ENCODE measurements around the gene TSPAN33. TPM values are rescaled to one million over a fixed set of nuclear protein-coding genes. Genes with fewer than 3 reads are reported as not detected.
"Not testable (repeated sequence)": the region's sequence is repeated elsewhere in the genome, so short reads cannot be mapped to it uniquely, and the experiment has no call there.

Gene TSPAN33
- total RNA-seq, 1 donor from 2014 or later: 6.2 TPM

- H3K9me3 Mint-ChIP-seq: no peaks in the 10 kb centered on the region
- H3K4me3 Mint-ChIP-seq: peak overlapping the region; percentile 77
- H3K36me3 Mint-ChIP-seq (ENCODE audit: low read depth): no peaks in the 10 kb centered on the region
- H3K27me3 Mint-ChIP-seq: peaks cover 23% of the 10 kb centered on the region
- DNase-seq: no peak
- H3K4me1 Mint-ChIP-seq: peaks cover 16% of the 10 kb centered on the region
- intact Hi-C loops (cut with micrococcal nuclease): no loop called here
- no peak overlapping the region for H3K27ac Mint-ChIP-seq
Measured at GRCh38 chr7:129169686-129170440, 25.4 kb downstream of the TSPAN33 start.

GRCh38 chr7:129170441-129171021 is 26.0 kb downstream of the TSPAN33 start:
- Mint-ChIP-seq H3K27ac (no peak overlapping the region), H3K36me3 (ENCODE audit: low read depth) (no peaks in the 10 kb centered on the region), H3K9me3 (no peaks in the 10 kb centered on the region), H3K27me3 (peaks cover 23% of the 10 kb centered on the region), H3K4me1 (peaks cover 16% of the 10 kb centered on the region), H3K4me3 (no peak overlapping the region)
- intact Hi-C loops (cut with micrococcal nuclease): no loop called here
- DNase-seq: no peak

GRCh38 chr7:129173861-129174260 is 29.4 kb downstream of the TSPAN33 start:
- H3K4me3 Mint-ChIP-seq; DNase-seq; H3K9me3 Mint-ChIP-seq; H3K36me3 Mint-ChIP-seq (ENCODE audit: low read depth); intact Hi-C loops (cut with micrococcal nuclease); H3K4me1 Mint-ChIP-seq; H3K27ac Mint-ChIP-seq: not testable (repeated sequence)
- H3K27me3 Mint-ChIP-seq: peaks cover 35% of the 10 kb centered on the region

- Mint-ChIP-seq H3K4me1 (peaks cover 1% of the 10 kb centered on the region), H3K36me3 (ENCODE audit: low read depth) (no peaks in the 10 kb centered on the region), H3K4me3 (no peak overlapping the region), H3K27me3 (peaks cover 33% of the 10 kb centered on the region), H3K9me3 (no peaks in the 10 kb centered on the region), H3K27ac (no peak overlapping the region)
- no peak for DNase-seq
- intact Hi-C loops (cut with micrococcal nuclease): no loop called here
Measured at GRCh38 chr7:129176916-129177710, 32.6 kb downstream of the TSPAN33 start.

- DNase-seq: no peak
- Mint-ChIP-seq H3K4me3 (no peak overlapping the region), H3K36me3 (ENCODE audit: low read depth) (no peaks in the 10 kb centered on the region), H3K4me1 (peaks cover 4% of the 10 kb centered on the region), H3K27me3 (peaks cover 43% of the 10 kb centered on the region), H3K27ac (no peak overlapping the region), H3K9me3 (no peaks in the 10 kb centered on the region)
- intact Hi-C loops (cut with micrococcal nuclease): no loop called here
Measured at GRCh38 chr7:129184981-129185670, 40.6 kb downstream of the TSPAN33 start.

- Mint-ChIP-seq H3K27me3 (peaks cover 52% of the 10 kb centered on the region), H3K4me1 (peaks cover 4% of the 10 kb centered on the region), H3K27ac (no peak overlapping the region), H3K36me3 (ENCODE audit: low read depth) (no peaks in the 10 kb centered on the region), H3K4me3 (no peak overlapping the region), H3K9me3 (no peaks in the 10 kb centered on the region)
- intact Hi-C loops (cut with micrococcal nuclease): no loop called here
- DNase-seq: no peak
Measured at GRCh38 chr7:129186749-129187260, 42.3 kb downstream of the TSPAN33 start.

GRCh38 chr7:129187681-129188371 is 43.3 kb downstream of the TSPAN33 start:
- no peaks in the 10 kb centered on the region for H3K36me3 Mint-ChIP-seq (ENCODE audit: low read depth)
- no peak for DNase-seq
- intact Hi-C loops (cut with micrococcal nuclease): no loop called here
- peak overlapping the region; percentile 56 for H3K4me3 Mint-ChIP-seq
- peaks cover 59% of the 10 kb centered on the region for H3K27me3 Mint-ChIP-seq
- peaks cover 4% of the 10 kb centered on the region for H3K4me1 Mint-ChIP-seq
- H3K9me3 Mint-ChIP-seq: no peaks in the 10 kb centered on the region
- no peak overlapping the region for H3K27ac Mint-ChIP-seq

- no peaks in the 10 kb centered on the region for H3K36me3 Mint-ChIP-seq (ENCODE audit: low read depth)
- H3K9me3 Mint-ChIP-seq: no peaks in the 10 kb centered on the region
- H3K4me3 Mint-ChIP-seq: peak within 1 kb of the TSS; percentile 56
- peaks cover 4% of the 10 kb centered on the region for H3K4me1 Mint-ChIP-seq
- no peak for DNase-seq
- intact Hi-C loops (cut with micrococcal nuclease): no loop called here
- H3K27ac Mint-ChIP-seq: no peak within 1 kb of the TSS
- H3K27me3 Mint-ChIP-seq: peaks cover 63% of the 10 kb centered on the region
Measured at GRCh38 chr7:129188372-129188891, 43.9 kb downstream of the TSPAN33 start, which contains the start of gene SMO. TSS of gene SMO (plus strand) at chr7:129188633. CDS start at chr7:129189152, 519 bp downstream.

- Mint-ChIP-seq H3K4me3 (peak overlapping the region; percentile 56), H3K36me3 (ENCODE audit: low read depth) (no peaks in the 10 kb centered on the region), H3K27me3 (peaks cover 63% of the 10 kb centered on the region), H3K27ac (no peak overlapping the region), H3K4me1 (peaks cover 4% of the 10 kb centered on the region), H3K9me3 (no peaks in the 10 kb centered on the region)
- intact Hi-C loops (cut with micrococcal nuclease): no loop called here
- no peak for DNase-seq
Measured at GRCh38 chr7:129188892-129189660, 44.6 kb downstream of the TSPAN33 start.

GRCh38 chr7:129189661-129190310 is 45.3 kb downstream of the TSPAN33 start:
- peaks cover 63% of the 10 kb centered on the region for H3K27me3 Mint-ChIP-seq
- intact Hi-C loops (cut with micrococcal nuclease): no loop called here
- H3K36me3 Mint-ChIP-seq (ENCODE audit: low read depth): no peaks in the 10 kb centered on the region
- H3K4me3 Mint-ChIP-seq: peak overlapping the region; percentile 55
- H3K4me1 Mint-ChIP-seq: peaks cover 4% of the 10 kb centered on the region
- H3K9me3 Mint-ChIP-seq: no peaks in the 10 kb centered on the region
- no peak overlapping the region for H3K27ac Mint-ChIP-seq
- DNase-seq: no peak

- H3K4me3 Mint-ChIP-seq: no peak overlapping the region
- no peak for DNase-seq
- no peaks in the 10 kb centered on the region for H3K36me3 Mint-ChIP-seq (ENCODE audit: low read depth)
- intact Hi-C loops (cut with micrococcal nuclease): no loop called here
- H3K9me3 Mint-ChIP-seq: no peaks in the 10 kb centered on the region
- peaks cover 4% of the 10 kb centered on the region for H3K4me1 Mint-ChIP-seq
- no peak overlapping the region for H3K27ac Mint-ChIP-seq
- peaks cover 56% of the 10 kb centered on the region for H3K27me3 Mint-ChIP-seq
Measured at GRCh38 chr7:129191272-129191671, 46.8 kb downstream of the TSPAN33 start.

GRCh38 chr7:129193892-129194291 is 49.4 kb downstream of the TSPAN33 start:
- peaks cover 45% of the 10 kb centered on the region for H3K27me3 Mint-ChIP-seq
- intact Hi-C loops (cut with micrococcal nuclease): no loop called here
- H3K4me1 Mint-ChIP-seq: peaks cover 4% of the 10 kb centered on the region
- no peaks in the 10 kb centered on the region for H3K9me3 Mint-ChIP-seq
- H3K27ac Mint-ChIP-seq: no peak overlapping the region
- no peak overlapping the region for H3K4me3 Mint-ChIP-seq
- H3K36me3 Mint-ChIP-seq (ENCODE audit: low read depth): no peaks in the 10 kb centered on the region
- no peak for DNase-seq
